Astrocyte (in vitro differentiated cells and primary cell): ENCODE results near the gene GATC. TPM values are rescaled to one million over a fixed set of nuclear protein-coding genes. Genes with fewer than 3 reads are reported as not detected.

Source experiments
- DNase-seq: peaks from one replicate; pipeline ENCODE4 v3.0.0-alpha.2; 2010; ENCODE audit warnings: low read depth
- FAIRE-seq: peaks from 2 replicates; lab custom pipeline; 2011; peaks lifted over from hg19 to GRCh38; lab: Jason Lieb, UNC
- H2AFZ ChIP-seq: 2 replicates; pipeline ENCODE4 v1.6.0; 2012; ENCODE audit warnings: low read depth, low read length, inconsistent platforms
- H3K27ac ChIP-seq: 2 replicates; pipeline ENCODE4 v1.5.1; 2011; ENCODE audit warnings: low read depth, low read length, inconsistent platforms
- H3K27me3 ChIP-seq: 2 replicates; pipeline ENCODE4 v1.6.0; 2011; ENCODE audit warnings: low read length, inconsistent platforms; ENCODE audit not compliant: insufficient read depth
- H3K36me3 ChIP-seq: 2 replicates; pipeline ENCODE4 v1.5.1; 2011; ENCODE audit warnings: low read length, inconsistent platforms; ENCODE audit not compliant: insufficient read depth
- H3K4me1 ChIP-seq: 2 replicates; pipeline ENCODE4 v1.5.1; 2011; ENCODE audit warnings: low read length, inconsistent platforms; ENCODE audit not compliant: insufficient read depth
- H3K4me2 ChIP-seq: 2 replicates; pipeline ENCODE4 v1.6.0; 2012; ENCODE audit warnings: low read length, inconsistent platforms
- H3K4me3 ChIP-seq: 2 replicates; pipeline ENCODE4 v1.5.1; 2011; ENCODE audit warnings: low read depth, mild to moderate bottlenecking, low read length, inconsistent platforms; ENCODE audit not compliant: insufficient read depth
- H3K79me2 ChIP-seq: 2 replicates; pipeline ENCODE4 v1.6.0; 2012; ENCODE audit warnings: mild to moderate bottlenecking, low read length, inconsistent platforms; ENCODE audit not compliant: insufficient read depth
- H3K9ac ChIP-seq: 2 replicates; pipeline ENCODE4 v1.6.0; 2012; ENCODE audit warnings: mild to moderate bottlenecking, low read length, inconsistent platforms
- H3K9me3 ChIP-seq: 2 replicates; pipeline ENCODE4 v1.5.1; 2012; ENCODE audit warnings: low read depth, mild to moderate bottlenecking, low read length, inconsistent platforms; ENCODE audit not compliant: insufficient read depth
- H4K20me1 ChIP-seq: 2 replicates; pipeline ENCODE4 v1.6.0; 2012; ENCODE audit warnings: low read length, inconsistent platforms; ENCODE audit not compliant: insufficient read depth
- H3K27ac Mint-ChIP-seq: one replicate; pipeline ENCODE4 v1.8.0; 2021; ENCODE audit warnings: mild to moderate bottlenecking, mixed read lengths; ENCODE audit not compliant: unreplicated experiment
- H3K27me3 Mint-ChIP-seq: one replicate; pipeline ENCODE4 v1.8.0; 2021; ENCODE audit warnings: low read depth, mixed read lengths; ENCODE audit not compliant: unreplicated experiment
- H3K36me3 Mint-ChIP-seq: one replicate; pipeline ENCODE4 v1.8.0; 2021; ENCODE audit warnings: low read depth, mixed read lengths; ENCODE audit not compliant: unreplicated experiment
- H3K4me1 Mint-ChIP-seq: one replicate; pipeline ENCODE4 v1.8.0; 2021; ENCODE audit warnings: low read depth, mixed read lengths; ENCODE audit not compliant: unreplicated experiment
- H3K4me3 Mint-ChIP-seq: one replicate; pipeline ENCODE4 v1.8.0; 2021; ENCODE audit warnings: mild to moderate bottlenecking, moderate library complexity, mixed read lengths; ENCODE audit not compliant: unreplicated experiment
- H3K9me3 Mint-ChIP-seq: one replicate; pipeline ENCODE4 v1.8.0; 2021; ENCODE audit warnings: mild to moderate bottlenecking, mixed read lengths; ENCODE audit not compliant: unreplicated experiment
- CTCF ChIP-seq: IDR thresholded peaks from 2 replicates; pipeline ENCODE4 v1.5.1; 2011; ENCODE audit warnings: low read depth, mild to moderate bottlenecking, inconsistent platforms, low read length, moderate library complexity; ENCODE audit not compliant: insufficient read depth
- EZH2 ChIP-seq: IDR thresholded peaks from 2 replicates; pipeline ENCODE4 v1.6.1; 2012; ENCODE audit warnings: mild to moderate bottlenecking, low read length, inconsistent platforms; ENCODE audit not compliant: insufficient read depth
- total RNA-seq: library from RNA; stranded (reverse); gene quantifications from 2 replicates; pipeline ENCODE4 v1.2.1, GENCODE V29; 2021

GATC gene
- total RNA-seq, 1 donor from 2014 or later: 28.8 TPM

- FAIRE-seq (no peak), DNase-seq (no peak)
- no peaks in the 10 kb centered on the region for H3K4me1 Mint-ChIP-seq
- Histone ChIP-seq H3K27ac (no peak overlapping the region), H3K4me1 (no peaks in the 10 kb centered on the region), H3K36me3 (peaks cover 24% of the 10 kb centered on the region), H3K4me2 (no peak overlapping the region), H3K9me3 (no peaks in the 10 kb centered on the region), H3K9ac (no peak overlapping the region), H3K27me3 (no peaks in the 10 kb centered on the region), H4K20me1 (peaks cover 34% of the 10 kb centered on the region), H3K4me3 (no peak overlapping the region), H2AFZ (no peak overlapping the region), H3K79me2 (peaks cover 40% of the 10 kb centered on the region)
- no peak overlapping the region for H3K4me3 Mint-ChIP-seq
- peaks cover 6% of the 10 kb centered on the region for H3K36me3 Mint-ChIP-seq
- H3K27me3 Mint-ChIP-seq: no peaks in the 10 kb centered on the region
- TF ChIP-seq EZH2 (no peak), CTCF (peak; percentile 59)
- no peak overlapping the region for H3K27ac Mint-ChIP-seq
- H3K9me3 Mint-ChIP-seq: no peaks in the 10 kb centered on the region
Measured at GRCh38 chr12:120453977-120454376, 7.7 kb downstream of the GATC start.

- DNase-seq: no peak
- H3K4me2 ChIP-seq: no peak overlapping the region
- Mint-ChIP-seq H3K27ac (no peak overlapping the region), H3K4me3 (no peak overlapping the region), H3K36me3 (peaks cover 4% of the 10 kb centered on the region), H3K9me3 (no peaks in the 10 kb centered on the region), H3K27me3 (no peaks in the 10 kb centered on the region), H3K4me1 (no peaks in the 10 kb centered on the region)
- no peaks in the 10 kb centered on the region for H3K4me1 ChIP-seq
- TF ChIP-seq EZH2: no peak
- no peak for TF ChIP-seq CTCF
- H3K27me3 ChIP-seq: no peaks in the 10 kb centered on the region
- H3K4me3 ChIP-seq: no peak overlapping the region
- FAIRE-seq: no peak
- H3K79me2 ChIP-seq: peaks cover 29% of the 10 kb centered on the region
- H4K20me1 ChIP-seq: peaks cover 36% of the 10 kb centered on the region
- H3K9ac ChIP-seq: no peak overlapping the region
- H3K9me3 ChIP-seq: no peaks in the 10 kb centered on the region
- no peak overlapping the region for H3K27ac ChIP-seq
- H3K36me3 ChIP-seq: peaks cover 24% of the 10 kb centered on the region
- no peak overlapping the region for H2AFZ ChIP-seq
Measured at GRCh38 chr12:120455302-120455701, 9.1 kb downstream of the GATC start.

GRCh38 chr12:120457133-120457532 is 10.9 kb downstream of the GATC start:
- Mint-ChIP-seq H3K36me3 (peaks cover 4% of the 10 kb centered on the region), H3K27me3 (no peaks in the 10 kb centered on the region), H3K9me3 (no peaks in the 10 kb centered on the region), H3K4me3 (no peak overlapping the region), H3K4me1 (no peaks in the 10 kb centered on the region), H3K27ac (no peak overlapping the region)
- no peak overlapping the region for H3K4me3 ChIP-seq
- H3K27ac ChIP-seq: no peak overlapping the region
- no peak overlapping the region for H3K9ac ChIP-seq
- no peaks in the 10 kb centered on the region for H3K4me1 ChIP-seq
- H3K4me2 ChIP-seq: no peak overlapping the region
- H3K9me3 ChIP-seq: no peaks in the 10 kb centered on the region
- H3K36me3 ChIP-seq: peaks cover 31% of the 10 kb centered on the region
- H4K20me1 ChIP-seq: peaks cover 35% of the 10 kb centered on the region
- FAIRE-seq (no peak), DNase-seq (no peak)
- H3K79me2 ChIP-seq: peaks cover 23% of the 10 kb centered on the region
- no peak overlapping the region for H2AFZ ChIP-seq
- TF ChIP-seq EZH2 (no peak), CTCF (peak; percentile 27)
- no peaks in the 10 kb centered on the region for H3K27me3 ChIP-seq
